DMS114 treated with DMSO at 0.1 percent for 48 hours (cell line): ENCODE data around the gene ERCC1.

Source experiments
- DNase-seq: peaks from one replicate; lab custom pipeline; 2025; ENCODE audit not compliant: unreplicated experiment; lab: John Stamatoyannopoulos, UW

Gene ERCC1

GRCh38 chr19:45370410-45371204 is 53.1 kb downstream of the ERCC1 start, which contains the start of gene ERCC2:
TSS of gene ERCC2 (minus strand) at chr19:45370573. CDS start at chr19:45370540, 33 bp downstream.
- DNase-seq, result peak; percentile 86

DNA sequence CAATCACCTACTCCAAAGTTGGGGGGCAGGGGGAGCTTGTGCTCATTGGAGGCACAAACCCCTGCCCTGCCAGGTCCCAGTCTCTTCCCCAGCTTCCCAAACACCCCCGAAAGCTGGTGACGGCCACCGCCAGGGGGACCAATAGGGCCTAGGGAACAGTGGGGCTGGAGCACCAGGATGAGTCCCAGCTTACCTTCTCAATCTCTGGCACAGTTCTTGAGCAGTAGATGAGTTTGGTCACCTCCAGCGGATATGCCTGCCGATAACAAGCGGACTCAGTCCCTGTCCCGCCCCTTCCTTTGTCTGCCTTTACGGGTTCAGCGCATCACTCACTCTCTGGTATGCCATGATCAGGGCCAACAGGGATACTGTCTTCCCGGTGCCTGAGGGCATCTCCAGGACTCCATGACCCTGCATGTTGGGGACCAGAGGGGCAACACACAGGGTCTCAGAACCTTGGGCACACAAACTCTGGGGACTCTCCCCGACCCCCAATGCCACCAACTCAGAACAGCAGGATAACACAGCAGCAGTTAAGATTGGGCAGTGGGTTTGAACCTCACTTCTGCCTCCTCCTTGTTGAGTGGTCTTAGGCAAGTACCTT is 54.9 kb downstream of the ERCC1 start:
- DNase-seq, result no peak

- no peak for DNase-seq
Observed at GRCh38 chr19:45368127-45368526, 55.6 kb downstream of the ERCC1 start.

DNA sequence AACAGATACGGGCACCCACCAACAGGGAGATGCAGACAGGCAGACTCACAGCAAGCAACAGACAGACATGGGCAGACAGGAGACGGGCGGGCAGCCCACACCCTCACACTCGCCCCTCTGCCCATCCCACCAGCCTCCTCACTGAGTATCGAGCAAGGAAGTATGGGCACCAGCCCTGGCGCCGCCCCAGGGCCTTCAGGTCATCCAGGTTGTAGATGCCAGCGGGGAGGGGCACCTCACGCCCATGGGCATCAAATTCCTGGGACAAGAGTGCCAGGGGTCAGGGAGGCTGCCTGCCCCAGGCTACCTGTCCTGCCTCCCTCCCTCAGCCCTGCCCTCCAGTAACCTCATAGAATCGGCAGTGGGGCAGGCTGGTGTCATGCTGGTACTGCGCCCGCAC is 59.0 kb downstream of the ERCC1 start:
- DNase-seq, result no peak

DNA sequence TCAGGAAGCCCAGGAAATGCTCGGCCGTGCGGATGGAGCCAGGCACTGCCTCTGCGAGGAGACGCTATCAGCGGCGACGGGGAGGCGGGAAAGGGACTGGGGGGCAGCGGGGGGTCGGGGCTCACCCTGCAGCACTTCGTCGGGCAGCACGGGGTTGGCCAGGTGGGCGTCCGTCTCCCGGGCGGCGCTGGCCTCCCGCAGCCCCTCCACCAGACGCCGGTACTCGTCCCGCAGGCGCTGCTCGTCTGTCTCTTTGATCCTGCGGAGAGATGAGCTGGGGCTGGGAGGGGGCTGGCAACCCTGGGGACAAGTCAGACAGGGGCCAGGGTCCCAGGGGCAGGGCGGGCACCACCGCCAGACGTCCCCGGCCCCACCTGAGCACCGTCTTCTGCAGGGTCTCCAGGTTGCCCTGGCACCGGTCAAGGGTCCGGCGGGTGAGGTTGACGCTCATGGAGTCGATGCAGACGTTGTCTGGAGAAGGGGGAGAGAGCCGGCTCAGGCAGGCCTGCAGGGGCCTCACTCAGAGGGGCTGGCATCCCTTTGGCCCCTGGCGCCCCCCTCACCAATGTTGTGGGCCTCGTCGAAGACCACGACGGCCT is 59.8 kb downstream of the ERCC1 start:
- DNase-seq, result no peak

- DNase-seq, result no peak
Observed at GRCh38 chr19:45362291-45362690, 61.4 kb downstream of the ERCC1 start.

DNA sequence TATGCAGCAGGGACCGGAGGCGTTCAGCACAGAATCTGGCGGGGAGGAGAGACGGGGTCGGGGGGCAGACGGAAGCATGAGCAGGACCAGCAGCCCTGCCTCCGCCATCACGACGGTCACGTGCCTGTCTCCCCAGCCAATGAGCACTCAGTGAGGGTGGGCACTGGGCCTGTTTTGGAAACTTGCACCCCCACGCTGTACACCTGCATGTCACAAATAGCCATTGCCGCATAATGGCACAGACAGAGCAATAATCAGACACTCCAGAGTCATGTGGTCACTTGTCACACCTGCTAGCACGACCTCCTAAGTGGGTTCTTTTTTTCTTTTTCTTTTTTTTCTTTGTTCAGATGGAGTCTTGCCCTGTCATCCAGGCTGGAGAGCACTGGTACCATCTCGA is 62.1 kb downstream of the ERCC1 start:
- DNase-seq, result no peak

GRCh38 chr19:45358213-45358792 is 65.4 kb downstream of the ERCC1 start:
- no peak for DNase-seq

DNA sequence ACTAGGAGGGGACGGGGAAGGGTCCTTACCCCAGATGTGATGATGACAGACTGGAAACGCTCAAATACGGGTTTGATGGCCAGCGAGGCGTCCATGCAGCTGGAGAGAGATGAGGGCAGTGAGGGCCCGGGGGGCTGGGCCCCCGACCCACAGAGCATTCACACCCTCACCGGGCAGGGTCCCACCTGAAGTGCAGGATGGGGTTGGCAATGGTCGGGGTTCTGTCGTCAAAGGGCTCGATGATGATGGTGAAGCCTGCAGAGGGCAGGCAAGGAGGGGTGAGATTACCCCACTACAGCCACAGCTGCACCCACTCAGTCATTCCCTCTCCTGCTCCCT is 66.3 kb downstream of the ERCC1 start:
- no peak for DNase-seq
